ENCODE data around the gene PEX10. TPM values are rescaled to one million over a fixed set of nuclear protein-coding genes. Genes with fewer than 3 reads are reported as not detected.

The PEX10 gene
- total and polyA plus RNA-seq, 10 of the 15 experiments (the other 5 are each of a cell fraction or from before 2014, with no cell fraction given): 0.24 to 24.9 (median 16.8) TPM; not detected in 1

GRCh38 chr1:2446394-2446793 lies 34.0 kb upstream of the PEX10 start (continued):
- TF ChIP-seq SUZ12 (IDR thresholded peaks at IDR 0.05; ENCODE audit: unreplicated experiment) (no peak), ZNF592 (IDR thresholded peaks at IDR 0.05) (no peak), PAX5 (IDR thresholded peaks at IDR 0.05; ENCODE audit: borderline replicate concordance, low read depth, low read length) (no peak), MEF2A (IDR thresholded peaks at IDR 0.05; ENCODE audit: insufficient read depth, low read depth, low read length) (no peak), ELK1 (IDR thresholded peaks at IDR 0.05; ENCODE audit: low read depth, low read length) (no peak)

GRCh38 chr1:2445823-2446215 lies 33.5 kb upstream of the PEX10 start:
- ChIA-PET RAD21 (ENCODE audit: unreplicated experiment) (no interaction called here), CTCF (no interaction called here), POLR2A (no interaction called here), SMC1A (ENCODE audit: uncharacterized antibody, unreplicated experiment) (no interaction called here)
- H3K27ac ChIP-seq (ENCODE audit: control insufficient read depth, insufficient read depth): no peak overlapping the region
- H3K36me3 ChIP-seq (ENCODE audit: control insufficient read depth in 2 of 2, insufficient read depth in 2 of 2, low read length in 1 of 2): no peaks in the 10 kb centered on the region
- ATAC-seq: no peak
- peaks cover 2 to 5% of the 10 kb centered on the region in 2 experiments; a peak in 3 of 4 replicates for H3K27me3 ChIP-seq (replicated peaks in 1 of 2; ENCODE audit: control insufficient read depth in 2 of 2, insufficient read depth in 2 of 2, low read length in 1 of 2)
- no peak overlapping the region for H2AFZ ChIP-seq (ENCODE audit: control insufficient read depth, low read depth, low read length)
- no TSS peak for BruUV-seq (replicated peaks)
- intact Hi-C loops (cut with micrococcal nuclease; ENCODE audit: unreplicated experiment): no loop called here
- in situ Hi-C loops (cut with MboI): no loop called here
- no peaks in the 10 kb centered on the region for H4K20me1 ChIP-seq (ENCODE audit: control insufficient read depth, insufficient read depth)
- no peaks in the 10 kb centered on the region for H3K79me2 ChIP-seq (ENCODE audit: control insufficient read depth, insufficient read depth, low read length)
- no peak for FAIRE-seq
- H3K9ac ChIP-seq (ENCODE audit: control insufficient read depth, insufficient read depth, low read length): no peak overlapping the region
- 39% methylated on average over 15 of the region's 15 CpGs for WGBS (ENCODE audit: insufficient coverage, insufficient replicate concordance, low lambda C conversion rate, missing lambda C conversion rate)
- no peak for DNase-seq (ENCODE audit: low read depth, low spot score)
- no peak overlapping the region for H3K4me3 ChIP-seq
- no peak overlapping the region for H3K4me2 ChIP-seq (ENCODE audit: control insufficient read depth, insufficient read depth)
- H3K4me1 ChIP-seq (ENCODE audit: control insufficient read depth, insufficient read depth, low read length): no peaks in the 10 kb centered on the region
- H3K9me3 ChIP-seq (replicated peaks; ENCODE audit: control insufficient read depth, insufficient read depth, low read length): no peaks in the 10 kb centered on the region
- no peak for TF ChIP-seq WRNIP1 (IDR thresholded peaks at IDR 0.05; ENCODE audit: borderline replicate concordance, low read depth, low read length)
- TF ChIP-seq ZNF622 (IDR thresholded peaks at IDR 0.05): no peak
- no peak for TF ChIP-seq E2F8 (IDR thresholded peaks at IDR 0.05; ENCODE audit: low read depth, partially characterized antibody)
- TF ChIP-seq FOXK2 (IDR thresholded peaks at IDR 0.05): no peak
- no peak for TF ChIP-seq SMARCA5 (IDR thresholded peaks at IDR 0.05)
- no peak for TF ChIP-seq SIX5 (IDR thresholded peaks at IDR 0.05; ENCODE audit: low read depth, low read length, severe bottlenecking)
- TF ChIP-seq SMC3 (IDR thresholded peaks at IDR 0.05; ENCODE audit: borderline replicate concordance, low read length): no peak
- TF ChIP-seq MTA3 (IDR thresholded peaks at IDR 0.05; ENCODE audit: borderline replicate concordance, low read length): no peak
- TF ChIP-seq ZNF217 (IDR thresholded peaks at IDR 0.05): no peak
- no peak for TF ChIP-seq TCF7 (IDR thresholded peaks at IDR 0.05; ENCODE audit: borderline replicate concordance)
- TF ChIP-seq ZNF274 (IDR thresholded peaks at IDR 0.05; ENCODE audit: insufficient read depth, insufficient read length): no peak
- no peak for TF ChIP-seq RELA (IDR thresholded peaks at IDR 0.05; ENCODE audit: borderline replicate concordance, partially characterized antibody)
- TF ChIP-seq MTA2 (IDR thresholded peaks at IDR 0.05; ENCODE audit: low read depth): no peak
